GM19438 (cell line): ENCODE results near the gene CPT1B.
"Not testable (repeated sequence)": the region's sequence is repeated elsewhere in the genome, so short reads cannot be mapped to it uniquely, and the experiment has no call there.

ENCODE experiments used
- ATAC-seq: cut with Tn5 transposase; IDR thresholded peaks from one replicate; pipeline ENCODE4 v1.9.1; 2021; ENCODE audit warnings: low read depth; ENCODE audit not compliant: unreplicated experiment

Gene CPT1B

GRCh38 chr22:50577987-50578775, at the start of gene CPT1B:
Gene CPT1B (minus strand): TSS chr22:50578427. CDS start chr22:50577915, 512 bp downstream.
- no peak for ATAC-seq

- no peak for ATAC-seq
Measured at GRCh38 chr22:50626850-50627641, 48.8 kb upstream of the CPT1B start.

- no peak for ATAC-seq
Measured at GRCh38 chr22:50626314-50626849, 48.2 kb upstream of the CPT1B start.

- ATAC-seq, result no peak
Measured at GRCh38 chr22:50625568-50626313, 47.5 kb upstream of the CPT1B start.

- no peak for ATAC-seq
Measured at GRCh38 chr22:50625131-50625567, 46.9 kb upstream of the CPT1B start.

- no peak for ATAC-seq
Measured at GRCh38 chr22:50624347-50625130, 46.3 kb upstream of the CPT1B start.

GRCh38 chr22:50622723-50623327, 44.6 kb upstream of the CPT1B start:
- ATAC-seq, result no peak

GRCh38 chr22:50621948-50622722, 43.9 kb upstream of the CPT1B start:
- no peak for ATAC-seq

GRCh38 chr22:50621356-50621880, 43.2 kb upstream of the CPT1B start:
- peak; percentile 49 for ATAC-seq

- ATAC-seq, result peak; percentile 63
Measured at GRCh38 chr22:50620593-50621355, 42.5 kb upstream of the CPT1B start.

- ATAC-seq, result not testable (repeated sequence)
Measured at GRCh38 chr22:50614296-50614695, 36.1 kb upstream of the CPT1B start.

GRCh38 chr22:50613291-50613981, 35.2 kb upstream of the CPT1B start:
- ATAC-seq, result no peak

GRCh38 chr22:50612528-50613221, 34.4 kb upstream of the CPT1B start:
- ATAC-seq, result no peak

GRCh38 chr22:50612168-50612527, 33.9 kb upstream of the CPT1B start:
- ATAC-seq, result no peak

- ATAC-seq, result no peak
Measured at GRCh38 chr22:50611341-50612060, 33.3 kb upstream of the CPT1B start.

- ATAC-seq, result no peak
Measured at GRCh38 chr22:50610581-50610980, 32.4 kb upstream of the CPT1B start.
